DMS53 (cell line): ENCODE results near the gene NSD2.
A peak's percentile ranks its signal among the peaks of the same experiment; 100 is the strongest.
"Not testable (repeated sequence)": the region's sequence is repeated elsewhere in the genome, so short reads cannot be mapped to it uniquely, and the experiment has no call there.

Experiments used
- DNase-seq: peaks from one replicate; lab custom pipeline; 2025; lab: John Stamatoyannopoulos, UW

The NSD2 gene

DNA sequence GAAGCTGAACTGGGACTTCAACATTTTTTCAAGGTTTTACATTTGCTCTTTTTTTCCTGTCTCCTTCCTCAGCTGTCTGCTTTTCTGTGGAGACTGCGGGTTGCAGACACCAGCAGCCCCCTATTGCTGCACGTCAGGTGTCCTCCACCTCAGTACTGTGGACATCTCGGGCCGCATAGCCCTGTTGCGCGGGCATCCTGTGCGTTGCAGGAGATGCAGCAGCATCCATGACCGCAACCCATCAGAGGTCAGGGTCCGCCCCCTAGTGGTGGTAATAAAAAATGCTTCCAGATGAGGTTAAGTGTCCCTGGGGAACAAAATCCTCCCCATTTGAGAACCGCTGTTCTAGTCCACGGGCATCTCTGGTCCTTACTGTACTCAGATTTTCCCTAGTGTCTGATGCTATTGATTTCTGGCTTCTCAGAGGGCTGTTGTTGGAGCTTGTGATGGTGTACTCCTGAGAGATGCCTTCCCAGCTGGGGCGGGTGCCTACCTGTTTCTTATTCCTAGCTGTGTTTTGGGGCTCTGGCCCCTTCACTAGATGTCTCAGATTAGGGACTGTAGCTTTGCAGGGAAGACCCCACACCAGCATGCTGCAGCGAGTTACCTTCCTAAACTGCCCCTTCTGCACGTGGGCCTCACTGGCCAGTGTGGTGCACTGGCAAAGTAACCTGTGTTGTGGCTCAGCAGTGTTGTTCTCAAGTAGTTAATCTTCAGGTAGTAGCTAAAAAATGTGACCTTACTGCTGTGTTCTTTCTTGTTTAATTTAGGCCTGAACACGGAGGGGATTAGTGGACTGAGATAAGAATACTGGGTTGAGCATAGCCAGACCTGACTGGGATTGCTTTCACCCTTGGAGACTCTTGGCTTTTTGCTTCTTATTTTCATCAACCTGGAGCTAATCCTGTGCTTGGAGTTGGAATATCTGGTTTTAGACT lies 28.2 kb downstream of the NSD2 start:
- peak; percentile 94 for DNase-seq

DNA sequence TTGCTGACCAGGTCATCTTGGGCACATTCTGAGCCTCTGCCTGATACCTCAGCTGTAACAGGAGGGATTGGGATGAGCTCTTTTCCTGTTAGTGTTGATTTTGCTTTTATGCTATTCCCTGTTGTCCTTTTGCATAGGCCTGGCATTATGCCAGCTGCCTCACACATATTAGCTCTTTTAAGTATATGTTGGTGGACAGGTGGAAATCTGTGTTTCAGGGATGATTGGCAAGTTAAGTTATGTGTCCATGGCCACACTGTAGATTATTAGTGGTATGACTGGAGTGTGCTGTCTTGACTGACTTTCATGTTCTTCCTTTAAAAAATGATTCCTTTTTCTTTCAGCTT lies 28.9 kb downstream of the NSD2 start:
- DNase-seq = no peak

DNA sequence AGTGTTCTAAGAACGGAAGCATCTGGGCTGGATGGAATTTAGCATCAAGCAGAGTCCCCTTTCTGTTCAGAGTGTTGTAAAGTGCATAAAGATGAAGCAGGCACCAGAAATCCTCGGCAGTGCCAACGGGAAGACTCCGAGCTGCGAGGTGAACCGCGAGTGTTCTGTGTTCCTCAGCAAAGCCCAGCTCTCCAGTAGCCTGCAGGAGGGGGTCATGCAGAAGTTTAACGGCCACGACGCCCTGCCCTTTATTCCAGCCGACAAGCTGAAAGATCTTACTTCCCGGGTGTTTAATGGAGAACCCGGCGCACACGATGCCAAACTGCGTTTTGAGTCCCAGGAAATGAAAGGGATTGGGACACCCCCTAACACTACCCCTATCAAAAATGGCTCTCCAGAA lies 29.4 kb downstream of the NSD2 start:
- DNase-seq = no peak

DNA sequence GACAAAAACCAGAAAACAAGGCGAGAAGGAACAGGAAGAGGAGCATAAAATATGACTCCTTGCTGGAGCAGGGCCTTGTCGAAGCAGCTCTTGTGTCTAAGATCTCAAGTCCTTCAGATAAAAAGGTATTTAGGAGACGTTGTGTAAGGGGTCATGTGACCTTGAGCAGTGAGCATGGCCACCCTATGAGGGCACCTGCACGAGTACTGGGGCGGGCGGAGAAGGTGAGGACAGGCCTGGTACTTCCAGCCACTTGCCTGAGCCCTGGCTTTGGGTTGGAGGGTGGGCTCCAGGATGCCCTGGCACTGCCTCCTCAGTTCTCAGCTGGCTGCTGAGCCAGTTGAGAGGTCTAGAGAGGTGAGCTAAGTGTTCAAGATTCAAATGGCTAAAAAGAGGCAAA lies 29.9 kb downstream of the NSD2 start:
- DNase-seq = no peak

DNA sequence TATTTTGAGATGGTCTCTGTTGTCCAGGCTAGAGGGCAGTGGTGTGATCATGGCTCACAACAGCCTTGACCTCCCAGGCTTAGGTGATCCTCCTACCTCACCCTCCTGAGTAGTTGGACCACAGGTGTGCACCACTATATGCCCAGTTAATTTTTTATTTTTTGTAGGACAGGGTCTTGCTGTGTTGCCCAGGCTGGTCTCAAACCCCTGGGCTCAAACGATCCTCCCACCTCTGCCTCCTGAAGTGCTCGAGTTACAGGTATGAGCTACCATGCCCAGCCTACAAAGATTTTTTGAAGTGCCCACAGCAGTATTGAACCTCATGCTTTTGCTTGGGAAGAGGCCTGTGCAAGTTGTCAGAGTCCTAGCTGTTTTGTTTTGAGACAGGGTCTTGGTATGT lies 31.1 kb downstream of the NSD2 start:
- no peak for DNase-seq

DNA sequence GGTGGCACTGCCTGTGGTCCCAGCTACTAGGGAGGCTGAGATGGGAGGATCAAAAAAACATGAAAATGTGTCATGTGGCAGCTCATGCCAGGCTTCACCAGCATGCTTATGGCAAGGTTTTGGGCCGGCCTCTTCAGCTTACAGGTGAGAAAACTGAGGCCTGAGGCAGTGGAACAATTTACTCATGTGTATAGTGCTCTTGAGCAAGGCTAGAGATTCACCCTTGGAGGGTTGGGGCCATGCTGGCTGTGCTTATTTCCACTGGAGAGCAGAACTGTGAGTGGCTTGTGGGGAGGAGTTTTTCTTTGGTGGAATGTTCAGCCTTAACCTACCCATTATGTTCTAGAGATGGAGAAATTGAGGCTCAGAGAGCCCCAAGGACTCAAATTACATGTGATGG lies 31.8 kb downstream of the NSD2 start:
- no peak for DNase-seq

- DNase-seq = no peak
Observed at GRCh38 chr4:1904042-1904441, 32.8 kb downstream of the NSD2 start.

GRCh38 chr4:1907848-1908525 lies 36.8 kb downstream of the NSD2 start:
- DNase-seq = no peak

DNA sequence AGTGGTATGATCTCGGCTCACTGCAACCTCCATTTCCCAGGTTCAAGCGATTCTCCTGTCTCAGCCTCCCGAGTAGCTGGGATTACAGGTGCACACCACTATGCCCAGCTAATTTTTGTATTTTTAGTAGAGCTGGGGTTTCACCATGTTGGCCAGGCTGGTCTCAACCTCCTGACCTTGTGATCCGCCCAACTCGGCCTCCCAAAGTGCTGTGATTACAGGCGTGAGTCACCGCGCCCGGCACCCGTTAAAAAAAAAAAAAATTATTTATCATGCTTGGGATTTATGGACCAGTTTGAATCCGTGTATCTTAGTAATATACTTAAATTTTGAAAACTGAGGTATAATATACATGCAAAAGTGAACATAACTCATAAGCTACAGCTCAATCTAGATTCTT lies 38.5 kb downstream of the NSD2 start:
- DNase-seq = not testable (repeated sequence)

- DNase-seq = peak; percentile 68
Observed at GRCh38 chr4:1910643-1911042, 39.5 kb downstream of the NSD2 start.

DNA sequence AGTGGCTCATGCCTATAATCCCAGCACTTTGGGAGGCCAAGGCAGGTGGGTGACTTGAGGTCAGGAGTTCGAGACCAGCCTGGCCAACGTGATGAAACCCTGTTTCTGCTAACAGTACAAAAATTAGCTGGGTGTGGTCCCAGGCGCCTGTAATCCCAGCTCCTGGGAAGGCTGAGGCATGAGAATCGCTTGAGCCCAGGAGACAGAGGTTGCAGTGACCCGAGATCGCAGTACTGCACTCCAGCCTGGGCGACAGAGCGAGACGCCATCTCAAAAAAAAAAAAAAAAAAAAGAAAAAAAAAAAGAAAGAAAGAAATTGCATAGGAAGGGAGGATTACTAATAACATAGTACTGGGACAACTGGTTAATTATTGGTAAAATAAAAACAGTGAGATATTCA lies 40.1 kb downstream of the NSD2 start:
- not testable (repeated sequence) for DNase-seq

DNA sequence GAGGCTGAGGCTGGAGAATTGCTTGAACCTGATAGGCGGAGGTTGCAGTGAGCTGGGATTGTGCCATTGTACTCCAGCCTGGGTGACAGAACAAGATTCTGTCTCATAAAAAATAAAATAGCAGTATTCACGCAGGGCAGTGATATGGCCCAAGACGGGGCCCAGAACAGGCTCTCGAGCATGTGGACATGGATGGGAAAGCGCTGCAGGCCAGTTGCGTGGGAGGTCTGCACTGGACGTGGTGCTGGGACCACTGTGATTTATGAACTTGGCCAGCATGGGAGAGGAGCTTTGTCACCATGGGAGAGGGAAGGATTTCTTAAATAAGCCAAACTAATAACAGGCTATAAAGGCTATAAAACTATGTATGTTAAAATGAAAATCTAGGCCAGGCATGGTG lies 51.6 kb downstream of the NSD2 start:
- no peak for DNase-seq

DNA sequence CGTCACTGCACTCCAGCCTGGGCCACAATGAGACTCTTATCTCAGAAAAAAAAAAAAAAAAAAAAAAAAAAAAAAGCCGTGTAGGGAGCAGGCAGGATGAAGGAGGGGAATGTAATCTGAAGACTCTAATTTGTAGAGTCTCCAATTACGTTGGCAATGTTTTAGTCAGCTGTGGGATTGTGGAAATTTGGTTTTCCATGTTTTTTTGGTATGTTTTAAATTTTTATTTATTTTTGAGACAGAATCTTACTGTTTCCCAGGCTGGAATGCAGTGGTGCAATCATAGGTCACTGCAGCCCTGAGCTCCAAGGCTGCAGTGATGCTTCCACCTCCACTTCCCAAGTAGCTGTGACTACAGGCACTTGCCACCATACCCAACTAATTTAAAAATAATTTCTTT lies 56.5 kb downstream of the NSD2 start:
- no peak for DNase-seq

DNA sequence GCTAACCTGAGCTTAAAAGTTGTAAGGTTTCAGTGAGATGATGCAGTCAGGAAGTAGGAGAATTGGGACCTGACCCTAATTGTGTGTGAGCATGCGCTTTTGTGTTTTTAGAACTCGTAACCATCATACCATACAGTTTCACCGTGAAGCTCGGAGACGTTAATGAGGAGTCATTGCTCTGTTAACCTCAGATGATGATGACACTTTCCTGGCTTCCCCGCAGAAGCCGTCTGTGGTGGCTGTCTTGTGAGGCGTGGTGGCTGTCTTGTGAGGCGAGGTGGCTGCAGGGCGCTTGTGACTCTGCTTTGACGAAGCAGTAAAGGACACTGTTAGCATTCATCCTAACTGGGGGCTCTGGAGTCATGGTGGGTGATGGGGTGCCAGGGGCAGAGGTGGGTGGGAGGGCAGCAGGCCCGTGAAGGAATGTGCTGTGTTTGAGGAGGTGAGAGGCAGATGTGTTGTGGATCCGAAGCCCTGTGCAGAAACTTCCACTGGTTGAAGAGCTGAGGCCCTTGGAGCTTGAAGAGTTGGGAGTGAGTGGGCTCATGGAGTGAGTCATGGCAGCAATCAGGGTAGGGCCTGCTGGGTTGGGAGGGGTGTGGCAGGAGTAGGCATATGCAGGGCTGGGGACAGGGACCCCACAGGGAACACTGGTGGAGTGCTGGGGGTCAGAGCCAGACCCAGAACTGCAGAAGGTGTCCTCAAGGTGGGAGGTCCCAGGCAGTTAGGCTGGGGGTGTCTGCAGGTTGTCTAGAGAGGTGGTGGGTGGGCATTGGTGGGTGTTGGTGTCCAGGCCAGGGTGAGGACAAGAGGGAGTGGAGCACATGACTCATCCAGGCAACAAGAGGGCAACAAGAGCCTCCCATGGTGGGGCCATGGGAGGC lies 57.4 kb downstream of the NSD2 start:
- DNase-seq = no peak

- DNase-seq = no peak
Observed at GRCh38 chr4:1932736-1933135, 61.5 kb downstream of the NSD2 start.

DNA sequence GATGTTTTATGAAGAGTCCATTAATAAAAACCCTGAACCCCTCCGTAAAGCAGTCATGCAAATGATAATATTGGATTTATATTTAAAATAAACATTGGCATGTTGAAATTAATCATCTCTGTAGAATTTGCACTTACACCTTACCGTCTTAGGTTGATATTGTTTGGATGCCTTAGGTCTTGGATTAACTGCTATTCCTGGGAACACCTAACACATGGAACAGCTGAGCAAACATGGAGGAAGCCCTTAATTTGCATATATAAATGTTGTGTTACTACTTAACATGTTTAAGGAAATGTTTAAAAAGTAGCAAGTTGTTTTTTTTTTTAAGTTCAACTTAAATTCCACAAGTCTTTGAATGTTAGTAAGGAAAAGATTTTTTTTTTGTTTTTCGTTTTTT lies 62.5 kb downstream of the NSD2 start:
- DNase-seq = peak; percentile 75

- no peak for DNase-seq
Observed at GRCh38 chr4:1937550-1937949, 66.4 kb downstream of the NSD2 start.

DNA sequence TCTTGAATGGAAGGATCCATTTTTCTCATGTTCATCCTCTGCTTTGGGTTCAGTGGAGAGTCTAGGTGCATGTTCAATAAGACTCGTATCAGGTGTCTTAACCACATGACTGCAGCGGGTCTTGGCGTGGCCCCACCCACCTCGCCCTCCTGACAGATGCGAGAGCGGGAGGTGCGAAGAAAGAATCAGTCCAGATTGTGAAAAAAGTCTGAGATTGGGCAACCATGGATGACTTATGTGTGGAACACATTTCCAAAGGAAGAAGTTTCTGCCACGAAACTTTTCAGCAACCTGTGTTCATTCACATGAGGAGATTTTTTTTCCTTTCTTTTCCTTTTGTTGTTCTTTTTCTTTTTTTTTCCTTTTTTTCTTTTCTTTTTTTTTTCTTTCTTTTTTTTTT lies 66.8 kb downstream of the NSD2 start:
- no peak for DNase-seq

GRCh38 chr4:1939664-1940509 lies 68.7 kb downstream of the NSD2 start:
- DNase-seq = no peak

GRCh38 chr4:1940566-1940965 lies 69.4 kb downstream of the NSD2 start:
- no peak for DNase-seq

- DNase-seq = no peak
Observed at GRCh38 chr4:1943928-1944327, 72.7 kb downstream of the NSD2 start.
